GM19239 (cell line): ENCODE data around the gene L1CAM.

Source experiments
- DNase-seq: peaks from one replicate; pipeline ENCODE4 v3.0.0; 2011; ENCODE audit warnings: low spot score; ENCODE audit not compliant: insufficient read length
- FAIRE-seq: peaks from 2 replicates; lab custom pipeline; 2011; peaks lifted over from hg19 to GRCh38; lab: Jason Lieb, UNC

The L1CAM gene

DNA sequence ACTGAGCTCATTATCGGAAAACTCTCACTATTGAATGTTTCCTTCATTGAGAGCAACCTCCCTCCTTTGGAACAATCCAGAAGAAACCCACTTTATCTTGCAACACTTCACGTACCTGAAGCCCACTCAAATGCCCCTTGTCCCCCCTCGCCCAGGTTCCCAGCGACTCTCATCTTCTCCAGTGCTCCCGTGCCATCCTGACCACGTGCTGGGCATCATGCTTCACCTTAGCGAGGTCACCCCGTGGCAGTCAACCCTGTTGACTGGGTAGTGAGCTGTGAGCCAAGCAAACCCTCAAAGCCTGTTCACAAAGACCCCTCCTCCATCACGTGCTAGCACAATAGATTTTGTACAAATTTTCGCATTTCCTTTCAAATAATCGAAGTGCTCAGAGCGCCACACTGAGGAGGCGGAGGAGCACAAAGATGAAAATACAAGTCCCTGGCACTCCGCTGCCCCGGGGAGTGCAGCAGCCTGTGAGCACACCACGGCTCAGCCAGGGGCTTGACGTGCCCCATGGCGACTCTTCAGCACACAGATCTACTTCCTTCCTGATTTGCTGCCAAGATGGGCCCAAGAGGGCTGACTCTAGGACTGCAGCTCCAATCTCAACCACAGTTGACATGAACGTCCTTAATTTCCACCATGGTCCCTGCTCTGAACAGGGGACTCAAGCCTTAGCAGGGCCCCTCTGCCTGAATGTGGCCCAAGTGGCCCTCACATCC is 71.2 kb downstream of the L1CAM start:
- FAIRE-seq (no peak), DNase-seq (no peak)

GRCh38 chrX:153813161-153813560 is 72.8 kb downstream of the L1CAM start:
- no peak for FAIRE-seq

DNA sequence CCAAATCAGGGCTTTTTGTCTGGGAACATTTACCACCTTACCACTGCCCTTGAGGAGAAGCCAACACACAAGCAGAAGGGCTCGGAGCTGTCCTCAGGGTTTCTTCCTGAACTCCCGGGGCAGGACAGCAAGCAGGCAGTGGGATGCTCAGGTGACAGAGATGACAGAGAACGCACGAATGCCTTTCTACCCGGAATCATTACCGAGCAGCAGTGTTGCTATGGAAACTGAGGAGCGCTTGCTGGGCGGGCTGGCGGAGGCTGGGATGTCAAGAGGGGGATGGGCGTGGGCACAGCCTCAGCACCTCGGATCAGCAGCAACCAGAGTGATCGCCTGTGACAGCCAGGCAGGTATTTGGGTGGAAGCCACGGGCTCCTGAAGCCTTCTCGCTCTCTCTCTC is 73.8 kb downstream of the L1CAM start:
- DNase-seq (no peak), FAIRE-seq (no peak)

More at GRCh38 chrX:153813161-153813560, 72.8 kb downstream of the L1CAM start:
- no peak for DNase-seq
